Activated T-helper 17 cell treated with anti-CD3 and anti-CD28 coated beads, Interleukin-2, amount 50 U/mL, for 72 hours (primary cell): Measurements from ENCODE around the gene KRTAP21-1. TPM values are rescaled to one million over a fixed set of nuclear protein-coding genes. Genes with fewer than 3 reads are reported as not detected.
"Not testable (repeated sequence)": the region's sequence is repeated elsewhere in the genome, so short reads cannot be mapped to it uniquely, and the experiment has no call there.

Experiments
- ATAC-seq: fragments of 150-1000 bp; cut with Tn5 transposase; replicated peaks from 2 replicates; pipeline ENCODE4 v1.10.0; 2021; ENCODE audit warnings: mild to moderate bottlenecking, moderate library complexity
- H3K27ac Mint-ChIP-seq: one replicate; pipeline ENCODE4 v1.8.0; 2022; ENCODE audit warnings: mixed read lengths
- H3K27me3 Mint-ChIP-seq: one replicate; pipeline ENCODE4 v1.8.0; 2022; ENCODE audit warnings: mixed read lengths
- H3K36me3 Mint-ChIP-seq: one replicate; pipeline ENCODE4 v1.8.0; 2022; ENCODE audit warnings: low read depth, mild to moderate bottlenecking, mixed read lengths
- H3K4me1 Mint-ChIP-seq: one replicate; pipeline ENCODE4 v1.8.0; 2022; ENCODE audit warnings: mixed read lengths
- H3K4me3 Mint-ChIP-seq: one replicate; pipeline ENCODE4 v1.8.0; 2022; ENCODE audit warnings: mild to moderate bottlenecking, mixed read lengths
- H3K9me3 Mint-ChIP-seq: one replicate; pipeline ENCODE4 v1.8.0; 2022; ENCODE audit warnings: mixed read lengths
- total RNA-seq, 2 donors: library from RNA; stranded (reverse); gene quantifications; one replicate each; pipeline ENCODE4 v1.2.3, GENCODE V29; 2022

Gene KRTAP21-1
- not detected for total RNA-seq

GRCh38 chr21:30755328-30755727, at the start of gene KRTAP21-1:
KRTAP21-1 (minus strand) TSS chr21:30755428; CDS start chr21:30755378, 50 bp downstream.
- H3K4me3 Mint-ChIP-seq, H3K4me1 Mint-ChIP-seq, ATAC-seq, H3K36me3 Mint-ChIP-seq, H3K9me3 Mint-ChIP-seq, H3K27ac Mint-ChIP-seq: not testable (repeated sequence)
- peaks cover 18% of the 10 kb centered on the region for H3K27me3 Mint-ChIP-seq

- Mint-ChIP-seq H3K27me3 (no peaks in the 10 kb centered on the region), H3K9me3 (no peaks in the 10 kb centered on the region), H3K4me3 (no peak overlapping the region), H3K36me3 (no peaks in the 10 kb centered on the region), H3K4me1 (no peaks in the 10 kb centered on the region), H3K27ac (no peak overlapping the region)
- ATAC-seq, result no peak
Observed at GRCh38 chr21:30800605-30801004, 45.4 kb upstream of the KRTAP21-1 start.

GRCh38 chr21:30793581-30794314, 38.5 kb upstream of the KRTAP21-1 start:
- Mint-ChIP-seq H3K4me3 (no peak overlapping the region), H3K36me3 (no peaks in the 10 kb centered on the region), H3K27ac (no peak overlapping the region), H3K27me3 (peaks cover 17% of the 10 kb centered on the region), H3K9me3 (no peaks in the 10 kb centered on the region), H3K4me1 (no peaks in the 10 kb centered on the region)
- no peak for ATAC-seq

- H3K36me3 Mint-ChIP-seq, result no peaks in the 10 kb centered on the region
- no peak for ATAC-seq
- H3K27ac Mint-ChIP-seq, result no peak overlapping the region
- H3K4me1 Mint-ChIP-seq, result no peaks in the 10 kb centered on the region
- H3K4me3 Mint-ChIP-seq, result no peak overlapping the region
- no peaks in the 10 kb centered on the region for H3K9me3 Mint-ChIP-seq
- H3K27me3 Mint-ChIP-seq, result peaks cover 8% of the 10 kb centered on the region
Observed at GRCh38 chr21:30779249-30779648, 24.0 kb upstream of the KRTAP21-1 start.

- Mint-ChIP-seq H3K27ac (no peak overlapping the region), H3K9me3 (no peaks in the 10 kb centered on the region), H3K4me3 (no peak overlapping the region), H3K36me3 (no peaks in the 10 kb centered on the region), H3K27me3 (peaks cover 8% of the 10 kb centered on the region), H3K4me1 (no peaks in the 10 kb centered on the region)
- ATAC-seq, result no peak
Observed at GRCh38 chr21:30769724-30770431, 14.7 kb upstream of the KRTAP21-1 start.

- Mint-ChIP-seq H3K27ac (no peak overlapping the region), H3K4me1 (no peaks in the 10 kb centered on the region), H3K9me3 (no peaks in the 10 kb centered on the region), H3K36me3 (no peaks in the 10 kb centered on the region), H3K4me3 (no peak overlapping the region), H3K27me3 (peaks cover 11% of the 10 kb centered on the region)
- ATAC-seq, result no peak
Observed at GRCh38 chr21:30760776-30761175, 5.5 kb upstream of the KRTAP21-1 start.

GRCh38 chr21:30758306-30758705, 3.1 kb upstream of the KRTAP21-1 start:
- Mint-ChIP-seq H3K4me3 (no peak overlapping the region), H3K36me3 (no peaks in the 10 kb centered on the region), H3K4me1 (no peaks in the 10 kb centered on the region), H3K27ac (no peak overlapping the region), H3K27me3 (peaks cover 14% of the 10 kb centered on the region), H3K9me3 (no peaks in the 10 kb centered on the region)
- ATAC-seq, result no peak

- Mint-ChIP-seq H3K27me3 (no peaks in the 10 kb centered on the region), H3K9me3 (peaks cover 6% of the 10 kb centered on the region), H3K4me3 (no peak within 1 kb of the TSS), H3K36me3 (no peaks in the 10 kb centered on the region), H3K27ac (no peak within 1 kb of the TSS), H3K4me1 (no peaks in the 10 kb centered on the region)
- ATAC-seq, result no peak
Observed at GRCh38 chr21:30747159-30747558, 8.1 kb downstream of the KRTAP21-1 start, which contains the start of gene KRTAP21-2. KRTAP21-2 (minus strand) TSS chr21:30747259; CDS start chr21:30747202, 57 bp downstream.

GRCh38 chr21:30740462-30740861, 14.8 kb downstream of the KRTAP21-1 start:
- Mint-ChIP-seq H3K27me3 (peaks cover 4% of the 10 kb centered on the region), H3K4me1 (no peaks in the 10 kb centered on the region), H3K9me3 (no peaks in the 10 kb centered on the region), H3K36me3 (no peaks in the 10 kb centered on the region), H3K27ac (no peak overlapping the region), H3K4me3 (no peak overlapping the region)
- no peak for ATAC-seq

- Mint-ChIP-seq H3K4me1 (no peaks in the 10 kb centered on the region), H3K4me3 (no peak overlapping the region), H3K9me3 (no peaks in the 10 kb centered on the region), H3K27me3 (peaks cover 3% of the 10 kb centered on the region), H3K27ac (no peak overlapping the region), H3K36me3 (no peaks in the 10 kb centered on the region)
- ATAC-seq, result no peak
Observed at GRCh38 chr21:30733026-30733425, 22.2 kb downstream of the KRTAP21-1 start.

- no peak overlapping the region for H3K4me3 Mint-ChIP-seq
- H3K27me3 Mint-ChIP-seq, result peaks cover 26% of the 10 kb centered on the region
- ATAC-seq, result no peak
- no peaks in the 10 kb centered on the region for H3K9me3 Mint-ChIP-seq
- no peaks in the 10 kb centered on the region for H3K4me1 Mint-ChIP-seq
- H3K36me3 Mint-ChIP-seq, result no peaks in the 10 kb centered on the region
- H3K27ac Mint-ChIP-seq, result no peak overlapping the region
Observed at GRCh38 chr21:30726726-30727125, 28.5 kb downstream of the KRTAP21-1 start.

- H3K9me3 Mint-ChIP-seq, result peaks cover 6% of the 10 kb centered on the region
- ATAC-seq, result peak; percentile 30
- peaks cover 10% of the 10 kb centered on the region for H3K27me3 Mint-ChIP-seq
- peak overlapping the region; percentile 91 for H3K27ac Mint-ChIP-seq
- H3K4me3 Mint-ChIP-seq, result peak overlapping the region; percentile 19
- H3K36me3 Mint-ChIP-seq, result no peaks in the 10 kb centered on the region
- H3K4me1 Mint-ChIP-seq, result peaks cover 10% of the 10 kb centered on the region
Observed at GRCh38 chr21:30719401-30719800, 35.8 kb downstream of the KRTAP21-1 start.

GRCh38 chr21:30718239-30718909, 36.9 kb downstream of the KRTAP21-1 start, which contains the start of gene KRTAP21-3:
KRTAP21-3 (minus strand) TSS chr21:30718777; CDS start chr21:30718759, 18 bp downstream.
- Mint-ChIP-seq H3K36me3 (no peaks in the 10 kb centered on the region), H3K4me3 (peak within 1 kb of the TSS; percentile 31), H3K27me3 (peaks cover 5% of the 10 kb centered on the region), H3K9me3 (peaks cover 6% of the 10 kb centered on the region), H3K4me1 (peaks cover 10% of the 10 kb centered on the region), H3K27ac (peak within 1 kb of the TSS; percentile 91)
- peak; percentile 90 for ATAC-seq

- ATAC-seq, result no peak
- Mint-ChIP-seq H3K4me1 (peaks cover 10% of the 10 kb centered on the region), H3K9me3 (peaks cover 6% of the 10 kb centered on the region), H3K27me3 (peaks cover 5% of the 10 kb centered on the region), H3K4me3 (peak overlapping the region; percentile 27), H3K27ac (peak overlapping the region; percentile 91), H3K36me3 (no peaks in the 10 kb centered on the region)
Observed at GRCh38 chr21:30717105-30717504, 38.1 kb downstream of the KRTAP21-1 start.
